Right ventricle myocardium inferior (tissue), 1 donor: Measurements from ENCODE around the gene STEAP3. TPM values are rescaled to one million over a fixed set of nuclear protein-coding genes. Genes with fewer than 3 reads are reported as not detected.

Experiments used
- ATAC-seq: fragments of 200-7000 bp; cut with Tn5 transposase; one replicate; pipeline ENCODE4 v1.9.1; 2020; ENCODE audit warnings: mild to moderate bottlenecking, moderate library complexity
- DNase-seq: peaks from one replicate; pipeline ENCODE4 v3.0.0; 2021; ENCODE audit errors: missing footprints
- intact Hi-C: fragments of 100-400 bp; cut with DNase I; formaldehyde crosslinking; loops from one replicate; pipeline ENCODE4 v1.11.0; 2022
- total RNA-seq: library from RNA; stranded (reverse); fragmentation: NEBNext Ultra II Directional; extraction: Animal tissue kit (Norgen Biotek cat#: 25700); gene quantifications from one replicate; pipeline ENCODE4 v1.2.1, GENCODE V29; 2021
- donor health status: DM: no; HTN: yes; CAD: no; lungs with severe emphysema.

Gene STEAP3
- total RNA-seq, 1 donor from 2014 or later = 12.9 TPM

DNA sequence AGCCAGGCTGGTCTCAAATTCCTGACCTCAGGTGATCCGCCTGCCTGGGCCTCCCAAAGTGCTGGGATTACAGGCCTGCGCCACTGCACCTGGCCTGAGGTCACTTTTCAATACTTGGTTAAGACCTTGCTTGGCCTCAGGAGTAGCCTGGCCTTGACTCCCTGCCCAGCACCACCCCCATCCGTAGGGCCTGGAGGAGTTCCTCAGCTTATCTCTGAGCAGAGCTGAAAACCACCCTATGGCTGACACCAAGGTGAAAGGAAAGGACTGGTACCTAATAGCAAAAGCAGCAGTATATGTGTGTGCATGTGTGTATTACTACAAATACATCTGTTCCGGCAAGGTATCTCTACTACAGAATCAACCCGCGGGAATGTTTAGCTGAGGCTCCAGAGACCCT lies 56.0 kb downstream of the STEAP3 start:
- no peak for ATAC-seq
- peak; percentile 37 for DNase-seq
- intact Hi-C loops = no loop called here

GRCh38 chr2:119280680-119281079 lies 57.0 kb downstream of the STEAP3 start:
- intact Hi-C loops = no loop called here
- ATAC-seq = no peak
- DNase-seq = no peak

- intact Hi-C loops = no loop called here
- ATAC-seq (no peak), DNase-seq (peak; percentile 58)
Measured at GRCh38 chr2:119282146-119282995, 58.7 kb downstream of the STEAP3 start.

GRCh38 chr2:119282996-119283511 lies 59.4 kb downstream of the STEAP3 start:
- DNase-seq (peak; percentile 47), ATAC-seq (peak; percentile 68)
- intact Hi-C loops = no loop called here

- peak; percentile 78 for DNase-seq
- ATAC-seq = peak; percentile 85
- intact Hi-C loops = no loop called here
Measured at GRCh38 chr2:119283873-119284331, 60.3 kb downstream of the STEAP3 start.

DNA sequence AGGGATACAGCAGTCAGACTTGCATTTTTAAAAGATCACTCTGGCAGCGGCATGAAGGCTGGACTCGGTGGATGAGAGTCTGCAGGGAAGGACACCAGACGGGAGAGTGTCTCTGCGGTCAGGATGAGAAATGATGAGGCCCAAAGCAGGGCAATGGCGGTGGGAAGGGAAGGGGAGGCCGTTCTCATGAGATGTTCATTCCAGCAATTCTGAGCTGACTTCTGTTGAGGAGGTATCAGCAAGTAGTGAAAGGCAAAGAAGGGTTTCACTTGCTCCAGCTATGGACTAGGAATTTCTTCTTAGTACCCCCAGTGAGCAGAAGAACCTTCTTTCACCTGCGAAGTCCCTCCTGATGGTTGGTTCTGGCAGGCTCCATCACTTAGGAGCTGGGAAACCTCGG lies 63.0 kb downstream of the STEAP3 start:
- DNase-seq (no peak), ATAC-seq (no peak)
- intact Hi-C loops = no loop called here

DNA sequence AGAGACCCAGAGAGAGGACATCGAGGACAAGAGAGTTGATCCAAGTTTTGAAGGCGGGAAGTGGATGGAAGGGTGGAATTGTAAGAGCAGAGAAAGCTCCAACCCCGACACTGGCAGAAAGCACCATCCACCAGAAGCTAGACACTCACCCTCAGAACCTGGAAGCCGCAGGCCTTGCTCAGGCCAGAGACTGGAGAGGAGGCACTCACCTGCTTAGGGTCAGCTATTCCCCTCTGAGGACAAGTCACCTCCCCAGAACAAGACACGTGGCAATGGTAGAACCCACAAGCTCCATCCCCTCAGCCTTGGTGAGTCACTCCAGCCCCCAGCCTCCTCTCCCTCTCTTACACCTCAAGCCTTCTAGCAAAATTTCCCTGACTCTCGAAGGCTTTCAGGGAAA lies 64.9 kb downstream of the STEAP3 start:
- DNase-seq = peak; percentile 42
- intact Hi-C loops = no loop called here
- ATAC-seq = no peak

DNA sequence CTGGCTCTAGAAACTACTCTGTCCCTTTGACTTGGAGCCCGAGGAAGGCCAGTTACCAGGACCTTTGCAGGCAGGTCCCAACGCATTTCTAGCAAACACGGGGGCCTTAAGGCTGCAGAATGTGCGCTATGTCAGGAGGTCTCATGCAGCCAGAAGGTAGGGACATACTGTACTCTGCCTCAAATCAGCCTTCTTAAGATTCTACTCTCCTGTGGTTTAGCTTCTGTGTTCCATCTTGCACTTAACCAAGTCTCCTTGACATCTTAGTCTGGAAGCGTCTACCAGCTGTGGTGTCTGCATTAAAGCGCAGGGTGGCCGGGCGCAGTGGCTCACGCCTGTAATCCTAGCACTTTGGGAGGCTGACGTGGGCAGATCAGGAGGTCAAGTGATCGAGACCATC lies 65.5 kb downstream of the STEAP3 start:
- ATAC-seq (peak; percentile 61), DNase-seq (no peak)
- intact Hi-C loops = no loop called here

GRCh38 chr2:119289642-119290041 lies 66.0 kb downstream of the STEAP3 start:
- ATAC-seq = no peak
- intact Hi-C loops = loop anchor here (5.0 kb wide), 3 partner anchors 67 to 407 kb away; partner anchors contain the start of gene STEAP3
- DNase-seq = no peak

GRCh38 chr2:119290859-119291587 lies 67.4 kb downstream of the STEAP3 start:
- intact Hi-C loops = loop anchor here (5.0 kb wide), 3 partner anchors 69 to 409 kb away; partner anchors contain the start of gene STEAP3
- peak; percentile 80 for ATAC-seq
- DNase-seq = peak; percentile 86

- intact Hi-C loops = loop anchor here (5.0 kb wide), 3 partner anchors 69 to 409 kb away; partner anchors contain the start of gene STEAP3
- DNase-seq (no peak), ATAC-seq (no peak)
Measured at GRCh38 chr2:119291588-119292167, 68.0 kb downstream of the STEAP3 start.

DNA sequence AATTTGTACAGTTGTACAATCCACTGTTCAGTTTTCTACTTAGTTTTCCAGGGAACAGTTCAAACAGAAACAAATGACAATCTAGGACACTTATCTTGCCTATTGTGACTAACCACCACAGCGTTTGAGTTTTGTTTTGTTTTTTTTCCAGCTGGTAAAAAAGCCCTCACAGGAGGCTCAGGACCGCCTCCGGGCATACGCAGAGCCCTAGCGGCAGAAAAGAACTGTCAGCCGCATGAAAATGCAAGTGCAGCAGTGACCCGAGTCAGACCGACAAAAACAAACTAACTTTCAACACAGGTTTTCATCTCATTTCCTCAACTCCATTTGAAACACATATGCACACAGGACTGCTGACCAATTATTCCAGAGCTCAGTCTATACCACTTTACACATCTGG lies 68.6 kb downstream of the STEAP3 start:
- ATAC-seq (no peak), DNase-seq (no peak)
- intact Hi-C loops = loop anchor here (5.0 kb wide), 3 partner anchors 70 to 410 kb away; partner anchors contain the start of gene STEAP3

DNA sequence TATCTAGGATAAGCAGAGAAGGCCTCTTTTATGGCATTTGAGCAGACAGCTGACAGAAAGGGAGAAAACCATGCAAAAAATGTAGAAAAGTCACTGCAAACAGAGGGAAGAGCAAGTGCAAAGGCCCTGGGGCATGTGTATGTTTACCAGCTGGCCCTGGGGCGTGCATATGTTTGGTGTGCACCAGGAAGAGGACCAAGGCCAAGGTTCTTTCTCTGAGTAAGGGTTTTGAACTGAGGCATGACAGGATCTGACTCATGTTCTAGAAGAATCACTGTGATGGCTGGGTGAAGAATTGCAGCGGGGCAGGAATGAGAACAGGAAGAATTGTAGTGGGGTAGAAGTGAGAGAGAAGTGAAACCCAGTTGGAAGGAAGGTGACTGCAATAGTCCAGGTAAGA lies 69.6 kb downstream of the STEAP3 start:
- ATAC-seq = no peak
- intact Hi-C loops = loop anchor here (5.0 kb wide), 3 partner anchors 71 to 411 kb away; partner anchors contain the start of gene STEAP3

DNA sequence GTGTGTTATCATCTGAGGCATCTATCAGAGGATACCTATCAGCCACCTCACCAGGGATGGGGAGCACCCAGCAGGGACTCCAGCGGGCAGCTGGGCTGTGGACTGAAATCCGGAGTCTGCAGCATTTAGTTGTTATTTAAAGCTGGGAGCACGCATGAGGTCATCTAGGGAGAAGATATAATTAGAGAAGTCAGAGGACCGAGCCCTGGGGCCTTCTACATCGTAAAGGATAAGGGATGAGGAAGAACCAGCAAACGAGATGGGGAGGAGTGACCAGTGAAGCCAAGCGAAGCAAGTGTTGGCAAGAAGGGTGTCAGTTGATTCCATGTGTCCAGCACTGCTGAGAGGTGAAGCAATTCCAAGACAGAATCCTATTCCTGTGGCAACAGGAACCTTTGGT lies 70.3 kb downstream of the STEAP3 start:
- ATAC-seq = peak; percentile 38
- intact Hi-C loops = loop anchor here (5.0 kb wide), 3 partner anchors 72 to 412 kb away; partner anchors contain the start of gene STEAP3
- no peak for DNase-seq

More for the DNA sequence above, 69.6 kb downstream of the STEAP3 start:
- no peak for DNase-seq

DNA sequence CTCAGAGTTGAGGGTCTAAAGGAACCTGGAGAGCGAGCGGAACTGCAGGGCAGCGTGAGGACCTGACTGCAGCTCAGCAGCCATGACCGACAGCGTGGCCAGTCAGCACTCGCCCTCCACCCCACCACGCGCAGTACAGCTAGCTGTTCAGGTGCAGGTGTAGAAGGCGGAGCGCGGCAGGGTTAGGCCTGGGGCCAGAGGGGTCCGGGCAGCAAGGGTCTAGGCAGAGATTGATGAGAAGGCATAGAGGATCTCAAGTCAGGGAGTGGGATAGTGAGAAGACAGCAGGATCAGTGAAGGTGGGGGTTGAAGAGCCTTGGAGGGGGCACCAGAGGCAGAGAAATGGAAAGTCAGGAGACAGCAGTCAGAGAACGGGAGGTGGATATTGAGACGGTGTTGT lies 71.0 kb downstream of the STEAP3 start:
- DNase-seq = no peak
- intact Hi-C loops = loop anchor here (5.0 kb wide), 3 partner anchors 72 to 412 kb away; partner anchors contain the start of gene STEAP3
- no peak for ATAC-seq

- intact Hi-C loops = no loop called here
- DNase-seq (no peak), ATAC-seq (no peak)
Measured at GRCh38 chr2:119295688-119296375, 72.2 kb downstream of the STEAP3 start.

DNA sequence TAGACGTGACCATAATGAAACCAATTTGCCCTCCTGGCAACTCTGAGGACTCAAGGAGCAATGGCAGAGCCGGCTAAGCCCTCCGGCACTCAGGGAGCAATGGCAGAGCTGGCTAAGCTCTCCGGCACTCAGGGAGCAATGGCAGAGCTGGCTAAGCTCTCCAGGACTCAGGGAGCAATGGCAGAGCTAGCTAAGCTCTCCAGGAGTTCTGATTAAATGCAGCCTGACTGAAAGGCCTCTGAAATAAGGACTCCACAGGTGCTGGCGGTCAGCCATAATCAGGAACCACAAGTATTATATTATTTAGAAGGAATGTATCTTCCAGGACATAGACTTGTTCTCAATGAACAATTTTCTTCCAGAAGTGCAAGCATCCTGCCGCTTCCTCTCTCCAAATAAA lies 77.8 kb downstream of the STEAP3 start:
- DNase-seq (peak; percentile 27), ATAC-seq (no peak)
- intact Hi-C loops = no loop called here

GRCh38 chr2:119304847-119305246 lies 81.2 kb downstream of the STEAP3 start:
- no peak for ATAC-seq
- intact Hi-C loops = no loop called here
- DNase-seq = no peak
